Left lobe of liver (tissue), 2 donors: ENCODE measurements around the gene NACC2. TPM values are rescaled to one million over a fixed set of nuclear protein-coding genes. Genes with fewer than 3 reads are reported as not detected.
"Not testable (repeated sequence)": the region's sequence is repeated elsewhere in the genome, so short reads cannot be mapped to it uniquely, and the experiment has no call there.

ENCODE experiments used
- ATAC-seq: fragments of 200-7000 bp; cut with Tn5 transposase; one replicate; pipeline ENCODE4 v1.9.1; 2020; ENCODE audit warnings: mild to moderate bottlenecking, moderate library complexity
- DNase-seq: peaks from one replicate; pipeline ENCODE4 v3.0.0-alpha.2; 2020; ENCODE audit warnings: low spot score
- total RNA-seq: library from RNA; stranded (reverse); gene quantifications from one replicate; pipeline ENCODE4 v1.2.1, GENCODE V29; 2021
- donor health status: DM: no; HTN: no; CAD: no; lungs with moderate emphysema.
- donor health status: DM: no; HTN: yes; CAD: no.

Gene NACC2
- total RNA-seq, 1 donor from 2014 or later: 18.4 TPM

GRCh38 chr9:136112541-136112940, 17.5 kb upstream of the NACC2 start:
- DNase-seq: no peak
- no peak for ATAC-seq

GRCh38 chr9:136111910-136112309, 16.8 kb upstream of the NACC2 start:
- DNase-seq: no peak
- no peak for ATAC-seq

GRCh38 chr9:136111190-136111589, 16.1 kb upstream of the NACC2 start:
- DNase-seq (no peak), ATAC-seq (no peak)

GRCh38 chr9:136110082-136111061, 15.3 kb upstream of the NACC2 start:
- ATAC-seq: no peak
- DNase-seq: no peak

- DNase-seq: peak; percentile 94
Observed at GRCh38 chr9:136109351-136110081, 14.4 kb upstream of the NACC2 start.

GRCh38 chr9:136108648-136109266, 13.7 kb upstream of the NACC2 start:
- ATAC-seq (no peak), DNase-seq (no peak)

More at GRCh38 chr9:136109351-136110081, 14.4 kb upstream of the NACC2 start:
- ATAC-seq: peak; percentile 94

GRCh38 chr9:136107953-136108647, 13.0 kb upstream of the NACC2 start:
- no peak for ATAC-seq

GRCh38 chr9:136107155-136107952, 12.3 kb upstream of the NACC2 start:
- DNase-seq (no peak), ATAC-seq (no peak)

More at GRCh38 chr9:136107953-136108647, 13.0 kb upstream of the NACC2 start:
- DNase-seq: no peak

- no peak for DNase-seq
- ATAC-seq: no peak
Observed at GRCh38 chr9:136105398-136106135, 10.5 kb upstream of the NACC2 start.

GRCh38 chr9:136104916-136105315, 9.8 kb upstream of the NACC2 start:
- no peak for ATAC-seq

GRCh38 chr9:136104488-136104800, 9.4 kb upstream of the NACC2 start:
- ATAC-seq (no peak), DNase-seq (no peak)

More at GRCh38 chr9:136104916-136105315, 9.8 kb upstream of the NACC2 start:
- DNase-seq: no peak

- DNase-seq: no peak
- no peak for ATAC-seq
Observed at GRCh38 chr9:136103651-136104487, 8.8 kb upstream of the NACC2 start.

GRCh38 chr9:136101615-136102074, 6.6 kb upstream of the NACC2 start:
- not testable (repeated sequence) for ATAC-seq, DNase-seq

- ATAC-seq (no peak), DNase-seq (no peak)
Observed at GRCh38 chr9:136100700-136101614, 5.9 kb upstream of the NACC2 start.

GRCh38 chr9:136099542-136099941, 4.5 kb upstream of the NACC2 start:
- ATAC-seq: no peak
- no peak for DNase-seq

- ATAC-seq (no peak), DNase-seq (no peak)
Observed at GRCh38 chr9:136098844-136099243, 3.8 kb upstream of the NACC2 start.

- ATAC-seq (no peak), DNase-seq (no peak)
Observed at GRCh38 chr9:136098210-136098609, 3.1 kb upstream of the NACC2 start.
